ENCODE measurements around the gene MBD4.
"Not testable (repeated sequence)": the region's sequence is repeated elsewhere in the genome, so short reads cannot be mapped to it uniquely, and the experiment has no call there.

MBD4 gene

DNA sequence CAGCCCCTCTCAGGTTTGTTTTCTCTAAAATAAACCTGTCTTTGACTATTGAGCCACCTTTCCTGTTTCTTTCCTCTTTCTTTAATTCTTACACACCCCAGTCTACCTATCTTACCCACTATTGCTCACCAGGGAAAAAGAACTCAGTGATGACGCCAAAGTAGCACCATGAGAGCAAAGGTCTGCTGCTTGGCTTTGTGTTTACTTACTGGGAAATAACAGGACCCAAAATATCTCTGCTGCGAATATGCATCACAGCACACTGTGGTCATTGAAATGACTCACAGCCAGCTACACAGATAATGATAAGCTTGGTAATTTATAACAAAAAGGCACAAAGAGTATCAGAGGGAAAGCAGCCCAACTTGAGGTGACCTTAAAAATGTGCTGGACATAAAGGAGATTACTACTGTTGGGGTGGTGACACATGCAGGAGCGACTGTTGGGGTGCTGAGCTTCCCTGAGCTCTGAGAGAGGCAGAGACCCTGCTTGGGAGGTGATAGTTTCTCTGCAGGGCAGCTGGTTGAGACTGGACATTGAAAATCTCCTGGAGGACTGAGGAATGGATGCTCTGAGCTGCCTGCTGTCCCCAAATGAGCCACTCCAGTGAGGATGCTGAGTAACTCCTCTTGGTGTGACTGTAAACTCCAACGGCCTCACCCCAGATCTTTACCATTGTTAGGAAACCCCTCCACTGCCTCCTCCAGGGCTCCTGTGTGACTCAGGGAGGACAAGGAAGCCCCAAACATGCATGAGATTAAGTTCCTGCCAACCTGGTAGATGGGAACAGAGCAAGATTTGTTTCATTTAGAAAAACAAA is 25.9 kb downstream of the MBD4 start:
- Histone ChIP-seq H3K4me3 (ENCODE audit: low read length) (no peak overlapping the region), H3K36me3 (ENCODE audit: control insufficient read depth, insufficient read depth, low read length) (no peaks in the 10 kb centered on the region), H3K9ac (ENCODE audit: low read length) (no peak overlapping the region), H3K27me3 (ENCODE audit: control insufficient read depth, insufficient read depth, low read length) (no peaks in the 10 kb centered on the region), H3K27ac (ENCODE audit: low read depth, low read length) (no peak overlapping the region), H3K4me1 (ENCODE audit: control insufficient read depth, insufficient read depth, low read length) (no peaks in the 10 kb centered on the region)

DNA sequence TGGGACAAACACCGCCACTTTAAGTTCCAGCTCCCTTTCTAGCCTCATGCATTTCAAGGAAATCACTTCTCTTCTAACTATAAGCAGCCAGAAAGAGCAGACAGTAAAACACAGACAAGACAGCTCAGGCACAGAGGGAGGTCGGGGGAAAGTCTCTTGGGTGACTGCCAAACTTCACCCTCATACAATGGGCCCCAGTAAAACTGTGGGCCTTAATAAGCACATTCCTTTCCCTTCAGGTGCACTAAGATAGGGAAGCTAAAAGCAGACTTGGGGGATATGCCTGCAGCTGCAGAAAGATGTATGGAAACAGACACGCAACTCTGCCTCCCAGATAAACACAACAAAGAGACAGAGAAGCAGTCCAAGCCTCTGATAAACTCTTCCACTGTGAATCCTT is 26.5 kb downstream of the MBD4 start:
- not testable (repeated sequence) for H3K36me3 ChIP-seq (ENCODE audit: control insufficient read depth, insufficient read depth, low read length); H3K9ac ChIP-seq (ENCODE audit: low read length); H3K27ac ChIP-seq (ENCODE audit: low read depth, low read length); H3K27me3 ChIP-seq (ENCODE audit: control insufficient read depth, insufficient read depth, low read length); H3K4me3 ChIP-seq (ENCODE audit: low read length); H3K4me1 ChIP-seq (ENCODE audit: control insufficient read depth, insufficient read depth, low read length)

DNA sequence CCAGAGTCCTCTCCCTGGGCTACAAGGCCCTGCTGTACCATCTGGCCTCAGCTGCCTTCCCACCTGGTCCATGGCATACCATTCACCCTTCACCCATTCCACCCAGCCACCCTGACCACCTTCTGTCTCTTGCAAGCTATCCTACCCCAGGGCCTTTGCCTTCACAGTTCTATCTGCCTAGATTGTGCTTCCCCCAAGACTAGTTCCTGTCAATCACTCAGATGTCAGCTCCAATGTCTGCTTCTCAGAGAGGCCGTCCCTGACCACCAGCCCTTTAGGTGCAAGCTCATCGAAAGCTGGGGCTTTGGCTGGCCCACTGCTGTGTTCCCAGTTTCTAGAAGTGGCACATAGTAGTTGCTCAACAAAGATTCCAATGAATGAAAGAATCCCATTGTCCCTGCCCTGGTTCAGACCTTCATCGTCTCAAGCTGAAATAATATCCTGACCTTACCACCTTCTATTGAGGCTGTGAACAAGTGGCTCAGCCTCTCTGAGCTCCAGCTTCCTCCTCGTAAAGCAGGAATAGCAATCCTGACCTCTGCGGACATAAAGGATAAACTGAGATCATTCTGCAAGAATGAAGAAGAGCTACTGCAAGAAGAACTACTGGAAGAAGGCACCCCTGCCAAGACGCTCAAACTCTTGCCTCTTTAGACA is 27.1 kb downstream of the MBD4 start:
- H3K4me3 ChIP-seq (ENCODE audit: low read length) = no peak overlapping the region
- no peak overlapping the region for H3K9ac ChIP-seq (ENCODE audit: low read length)
- H3K27me3 ChIP-seq (ENCODE audit: control insufficient read depth, insufficient read depth, low read length) = no peaks in the 10 kb centered on the region
- no peaks in the 10 kb centered on the region for H3K4me1 ChIP-seq (ENCODE audit: control insufficient read depth, insufficient read depth, low read length)
- H3K27ac ChIP-seq (ENCODE audit: low read depth, low read length) = no peak overlapping the region
- H3K36me3 ChIP-seq (ENCODE audit: control insufficient read depth, insufficient read depth, low read length) = no peaks in the 10 kb centered on the region

DNA sequence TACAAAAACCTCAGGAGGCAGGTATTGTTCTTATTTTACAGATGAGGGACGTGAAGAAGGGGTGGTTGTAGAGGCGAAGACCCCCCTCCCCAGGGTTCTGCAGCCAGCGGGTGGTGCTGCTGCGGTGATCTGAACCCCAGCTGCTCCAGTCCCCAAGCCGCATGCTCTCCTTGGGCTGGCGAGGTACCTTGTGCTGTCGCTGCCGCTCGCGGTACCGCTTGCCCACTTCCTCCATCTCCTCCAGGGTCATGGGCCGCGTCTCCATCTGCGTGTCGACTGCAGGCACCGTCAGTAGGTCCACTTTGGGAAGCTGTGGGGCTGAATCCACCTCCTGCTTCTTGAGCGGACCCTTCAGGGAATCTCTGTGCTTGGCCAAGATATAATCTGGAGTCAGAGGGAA is 28.8 kb downstream of the MBD4 start:
- no peaks in the 10 kb centered on the region for H3K27me3 ChIP-seq (ENCODE audit: control insufficient read depth, insufficient read depth, low read length)
- no peak overlapping the region for H3K4me3 ChIP-seq (ENCODE audit: low read length)
- H3K9ac ChIP-seq (ENCODE audit: low read length) = no peak overlapping the region
- H3K27ac ChIP-seq (ENCODE audit: low read depth, low read length) = no peak overlapping the region
- H3K4me1 ChIP-seq (ENCODE audit: control insufficient read depth, insufficient read depth, low read length) = no peaks in the 10 kb centered on the region
- no peaks in the 10 kb centered on the region for H3K36me3 ChIP-seq (ENCODE audit: control insufficient read depth, insufficient read depth, low read length)

DNA sequence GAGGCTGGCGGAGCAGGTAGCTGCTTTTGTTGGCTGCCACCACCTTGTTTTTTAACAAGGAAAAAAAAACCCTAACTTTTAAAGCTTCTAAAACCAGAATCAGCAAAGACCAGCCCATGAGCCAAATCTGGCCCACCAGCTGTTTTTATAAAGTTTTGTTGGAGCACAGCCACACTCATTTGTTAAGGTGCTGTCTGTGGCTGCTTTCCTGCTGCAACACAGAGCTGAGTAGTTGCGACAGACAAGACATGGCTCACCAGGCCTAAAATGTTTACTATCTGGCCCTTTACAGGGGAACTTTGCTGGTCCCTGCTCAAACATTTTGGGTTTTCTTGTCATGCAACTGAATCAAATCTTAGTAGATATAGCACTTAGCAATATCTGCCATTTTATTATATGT is 30.2 kb downstream of the MBD4 start:
- Histone ChIP-seq H3K36me3 (ENCODE audit: control insufficient read depth, insufficient read depth, low read length) (no peaks in the 10 kb centered on the region), H3K27me3 (ENCODE audit: control insufficient read depth, insufficient read depth, low read length) (no peaks in the 10 kb centered on the region), H3K4me1 (ENCODE audit: control insufficient read depth, insufficient read depth, low read length) (no peaks in the 10 kb centered on the region), H3K4me3 (ENCODE audit: low read length) (no peak overlapping the region), H3K9ac (ENCODE audit: low read length) (no peak overlapping the region), H3K27ac (ENCODE audit: low read depth, low read length) (no peak overlapping the region)

DNA sequence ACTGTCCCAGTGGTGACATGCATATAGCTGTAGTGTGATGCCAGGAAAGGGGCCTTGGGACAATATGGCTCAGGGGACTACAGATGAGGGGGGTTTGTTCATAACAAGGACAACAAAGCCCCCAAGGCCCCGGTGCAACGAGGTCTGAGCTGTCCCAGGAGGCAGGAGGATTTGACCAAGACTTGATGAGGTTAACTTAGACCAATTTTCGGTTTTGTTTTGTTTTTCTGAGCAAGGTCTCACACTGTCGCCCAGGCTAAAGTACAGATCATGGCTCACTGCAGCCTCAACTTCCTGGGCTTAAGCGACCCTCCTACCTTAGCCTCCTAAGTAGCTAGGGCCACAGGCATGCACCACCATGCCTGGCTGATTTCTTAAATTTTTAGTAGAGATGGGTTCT is 35.1 kb downstream of the MBD4 start:
- Histone ChIP-seq H3K27me3 (ENCODE audit: control insufficient read depth, insufficient read depth, low read length) (no peaks in the 10 kb centered on the region), H3K9ac (ENCODE audit: low read length) (no peak overlapping the region), H3K36me3 (ENCODE audit: control insufficient read depth, insufficient read depth, low read length) (no peaks in the 10 kb centered on the region), H3K4me3 (ENCODE audit: low read length) (no peak overlapping the region), H3K27ac (ENCODE audit: low read depth, low read length) (no peak overlapping the region), H3K4me1 (ENCODE audit: control insufficient read depth, insufficient read depth, low read length) (no peaks in the 10 kb centered on the region)

DNA sequence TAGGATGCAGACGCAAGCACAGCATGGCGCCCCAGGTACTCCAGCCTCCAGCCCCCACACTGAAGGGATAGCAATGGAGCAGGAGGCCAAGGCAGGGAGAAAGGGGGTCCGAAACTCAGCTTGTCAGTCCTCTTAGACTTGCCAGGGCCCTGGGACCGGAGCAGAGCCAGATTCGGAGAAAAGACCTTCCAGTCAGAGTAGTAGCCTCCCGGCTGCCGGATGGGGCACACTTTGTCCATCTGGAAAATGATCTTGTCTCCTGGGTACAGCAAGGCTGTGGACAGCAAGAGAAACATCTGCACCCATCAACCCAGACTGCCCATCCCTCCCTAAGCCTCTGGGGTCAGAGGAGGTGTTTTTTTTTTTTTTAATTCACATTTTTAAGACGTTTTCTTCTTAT is 35.6 kb downstream of the MBD4 start:
- no peak overlapping the region for H3K9ac ChIP-seq (ENCODE audit: low read length)
- no peaks in the 10 kb centered on the region for H3K27me3 ChIP-seq (ENCODE audit: control insufficient read depth, insufficient read depth, low read length)
- no peak overlapping the region for H3K4me3 ChIP-seq (ENCODE audit: low read length)
- H3K27ac ChIP-seq (ENCODE audit: low read depth, low read length) = no peak overlapping the region
- no peaks in the 10 kb centered on the region for H3K36me3 ChIP-seq (ENCODE audit: control insufficient read depth, insufficient read depth, low read length)
- no peaks in the 10 kb centered on the region for H3K4me1 ChIP-seq (ENCODE audit: control insufficient read depth, insufficient read depth, low read length)

DNA sequence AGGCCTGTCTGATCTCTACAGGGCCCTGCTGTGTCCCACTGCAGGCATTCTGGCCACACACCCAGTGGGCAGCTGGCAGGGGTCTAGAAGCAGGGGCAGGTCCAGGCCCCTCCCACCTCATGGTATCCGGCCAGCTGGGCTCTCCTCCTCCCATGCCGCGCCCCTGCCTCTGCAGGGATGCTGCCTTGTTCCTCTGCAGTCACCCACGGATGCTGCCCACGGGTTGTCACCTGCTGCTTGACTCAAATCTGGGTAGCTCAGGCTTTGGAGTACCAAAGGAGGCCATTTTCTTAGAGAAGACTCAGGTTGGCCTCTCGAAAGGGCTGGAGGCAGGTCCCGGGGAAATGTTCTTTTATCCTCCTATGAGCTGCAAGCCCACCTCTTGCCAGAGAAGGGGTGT is 36.3 kb downstream of the MBD4 start:
- no peak overlapping the region for H3K4me3 ChIP-seq (ENCODE audit: low read length)
- no peaks in the 10 kb centered on the region for H3K27me3 ChIP-seq (ENCODE audit: control insufficient read depth, insufficient read depth, low read length)
- H3K36me3 ChIP-seq (ENCODE audit: control insufficient read depth, insufficient read depth, low read length) = no peaks in the 10 kb centered on the region
- no peak overlapping the region for H3K9ac ChIP-seq (ENCODE audit: low read length)
- H3K27ac ChIP-seq (ENCODE audit: low read depth, low read length) = no peak overlapping the region
- H3K4me1 ChIP-seq (ENCODE audit: control insufficient read depth, insufficient read depth, low read length) = no peaks in the 10 kb centered on the region

DNA sequence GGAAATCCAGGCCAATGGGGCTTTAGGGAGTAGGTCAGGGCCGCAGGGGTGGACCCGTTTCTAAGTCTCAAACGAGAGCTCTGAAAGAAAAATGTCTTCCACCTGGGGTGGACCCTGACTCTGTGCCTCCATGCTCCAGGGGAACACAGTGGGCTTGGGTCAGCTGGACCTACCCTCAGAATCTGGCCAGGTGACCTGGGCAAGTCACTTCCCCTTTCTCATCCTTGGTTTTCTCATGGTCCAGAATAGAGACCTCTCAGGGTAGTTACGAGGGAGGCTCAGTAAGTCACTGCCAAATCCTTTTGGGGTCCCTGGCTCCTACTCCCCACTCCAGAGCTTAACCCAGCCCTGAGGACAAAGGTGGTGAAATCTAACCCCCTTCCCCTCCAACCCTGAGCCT is 37.1 kb downstream of the MBD4 start:
- H3K4me3 ChIP-seq (ENCODE audit: low read length) = no peak overlapping the region
- H3K9ac ChIP-seq (ENCODE audit: low read length) = no peak overlapping the region
- H3K4me1 ChIP-seq (ENCODE audit: control insufficient read depth, insufficient read depth, low read length) = no peaks in the 10 kb centered on the region
- H3K36me3 ChIP-seq (ENCODE audit: control insufficient read depth, insufficient read depth, low read length) = no peaks in the 10 kb centered on the region
- no peaks in the 10 kb centered on the region for H3K27me3 ChIP-seq (ENCODE audit: control insufficient read depth, insufficient read depth, low read length)
- H3K27ac ChIP-seq (ENCODE audit: low read depth, low read length) = no peak overlapping the region

DNA sequence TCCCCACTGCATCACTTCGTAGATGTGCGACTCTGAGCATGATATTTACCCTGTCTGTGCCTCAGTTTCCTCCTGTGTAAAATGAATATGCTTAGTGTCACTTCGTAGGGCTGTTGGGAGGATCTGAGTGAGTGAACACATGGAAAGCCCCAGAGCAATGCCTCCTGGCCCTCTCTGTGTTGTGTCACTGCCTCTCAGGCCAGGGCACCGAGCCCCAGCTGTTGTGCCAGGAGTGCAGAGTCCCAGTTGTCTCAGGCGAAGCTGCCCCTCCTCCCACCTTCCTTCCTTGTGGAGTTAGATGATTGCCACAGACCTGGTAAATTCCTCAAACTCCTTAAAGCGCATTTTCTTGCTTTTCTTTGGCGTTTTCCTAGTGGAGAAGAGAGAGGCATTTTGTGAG is 37.5 kb downstream of the MBD4 start:
- Histone ChIP-seq H3K4me1 (ENCODE audit: control insufficient read depth, insufficient read depth, low read length) (no peaks in the 10 kb centered on the region), H3K36me3 (ENCODE audit: control insufficient read depth, insufficient read depth, low read length) (no peaks in the 10 kb centered on the region), H3K27ac (ENCODE audit: low read depth, low read length) (no peak overlapping the region)

DNA sequence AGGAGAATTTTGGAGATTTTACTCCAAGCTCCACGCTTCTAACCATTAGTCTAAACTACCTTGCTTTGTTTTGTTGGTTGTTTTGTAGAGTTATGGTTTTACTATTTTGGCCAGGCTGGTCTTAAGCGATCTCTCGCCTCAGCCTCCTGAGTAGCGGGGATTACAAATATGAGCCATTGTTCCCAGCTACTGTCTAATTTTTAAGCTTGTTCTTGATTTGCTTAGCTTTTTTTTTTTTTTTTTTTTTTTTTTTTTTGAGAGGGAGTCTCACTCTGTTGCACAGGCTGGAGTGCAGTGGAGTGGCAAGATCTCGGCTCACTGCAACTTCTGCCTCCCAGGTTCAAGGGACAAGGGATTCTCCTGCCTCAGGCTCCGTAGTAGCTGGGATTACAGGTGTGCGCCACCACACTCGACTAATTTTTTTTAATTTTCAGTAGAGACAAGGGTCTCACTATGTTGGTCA is 39.8 kb downstream of the MBD4 start:
- H3K27ac ChIP-seq (ENCODE audit: low read depth, low read length) = peak overlapping the region; percentile 89
- peak overlapping the region; percentile 90 for H3K4me3 ChIP-seq (ENCODE audit: low read length)
- H3K4me1 ChIP-seq (ENCODE audit: control insufficient read depth, insufficient read depth, low read length) = no peaks in the 10 kb centered on the region
- peaks cover 3% of the 10 kb centered on the region for H3K36me3 ChIP-seq (ENCODE audit: control insufficient read depth, insufficient read depth, low read length)
- H3K27me3 ChIP-seq (ENCODE audit: control insufficient read depth, insufficient read depth, low read length) = no peaks in the 10 kb centered on the region
- no peak overlapping the region for H3K9ac ChIP-seq (ENCODE audit: low read length)

More for the DNA sequence above, 37.5 kb downstream of the MBD4 start:
- no peak overlapping the region for H3K9ac ChIP-seq (ENCODE audit: low read length)
- no peak overlapping the region for H3K4me3 ChIP-seq (ENCODE audit: low read length)
- no peaks in the 10 kb centered on the region for H3K27me3 ChIP-seq (ENCODE audit: control insufficient read depth, insufficient read depth, low read length)

DNA sequence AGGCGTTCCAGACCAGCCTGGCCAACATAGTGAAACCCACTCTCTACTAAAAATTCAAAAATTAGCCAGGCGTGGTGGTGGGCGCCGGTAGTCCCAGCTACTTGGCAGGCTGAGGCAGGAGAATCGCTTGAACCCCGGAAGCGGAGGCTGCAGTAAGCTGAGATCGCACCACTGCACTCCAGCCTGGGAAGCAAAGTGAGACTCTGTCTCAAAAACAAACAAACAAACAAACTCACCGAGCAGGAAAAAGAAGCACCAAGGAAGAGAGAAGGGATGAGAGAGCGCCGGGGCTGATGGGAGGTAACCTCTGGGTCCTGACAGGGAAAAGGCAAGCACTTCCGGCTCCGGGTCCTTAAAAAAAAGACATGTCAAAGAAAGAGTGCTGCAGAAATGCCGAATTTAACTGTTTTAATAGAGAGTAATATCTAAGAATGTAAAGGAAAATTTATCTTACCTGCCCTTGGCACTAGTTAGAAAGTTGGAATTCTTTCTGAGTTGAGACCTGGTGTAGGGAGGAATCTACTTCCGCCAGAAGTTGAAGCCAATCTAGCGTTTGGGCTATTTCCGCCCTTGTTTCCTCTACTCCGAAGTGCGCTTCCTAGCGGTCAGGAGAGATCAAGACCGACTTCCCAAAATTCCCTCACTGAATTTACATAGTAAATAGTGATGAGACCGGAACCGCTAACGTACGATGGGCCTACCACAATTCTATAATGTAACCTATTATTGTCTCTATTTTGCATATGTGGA is 40.4 kb downstream of the MBD4 start:
- H3K27ac ChIP-seq (ENCODE audit: low read depth, low read length) = peak overlapping the region; percentile 89
- no peaks in the 10 kb centered on the region for H3K4me1 ChIP-seq (ENCODE audit: control insufficient read depth, insufficient read depth, low read length)
- H3K27me3 ChIP-seq (ENCODE audit: control insufficient read depth, insufficient read depth, low read length) = no peaks in the 10 kb centered on the region
- H3K4me3 ChIP-seq (ENCODE audit: low read length) = peak overlapping the region; percentile 90
- peaks cover 3% of the 10 kb centered on the region for H3K36me3 ChIP-seq (ENCODE audit: control insufficient read depth, insufficient read depth, low read length)
- peak overlapping the region; percentile 81 for H3K9ac ChIP-seq (ENCODE audit: low read length)
